Cerebellar cortex (tissue), 1 donor: ENCODE data around the gene PCDHGA5.
"Not testable (repeated sequence)": the region's sequence is repeated elsewhere in the genome, so short reads cannot be mapped to it uniquely, and the experiment has no call there.

ENCODE experiments used
- DNase-seq: peaks from one replicate; pipeline ENCODE4 v3.0.0-alpha.2; 2015; ENCODE audit warnings: low spot score

PCDHGA5 gene

DNA sequence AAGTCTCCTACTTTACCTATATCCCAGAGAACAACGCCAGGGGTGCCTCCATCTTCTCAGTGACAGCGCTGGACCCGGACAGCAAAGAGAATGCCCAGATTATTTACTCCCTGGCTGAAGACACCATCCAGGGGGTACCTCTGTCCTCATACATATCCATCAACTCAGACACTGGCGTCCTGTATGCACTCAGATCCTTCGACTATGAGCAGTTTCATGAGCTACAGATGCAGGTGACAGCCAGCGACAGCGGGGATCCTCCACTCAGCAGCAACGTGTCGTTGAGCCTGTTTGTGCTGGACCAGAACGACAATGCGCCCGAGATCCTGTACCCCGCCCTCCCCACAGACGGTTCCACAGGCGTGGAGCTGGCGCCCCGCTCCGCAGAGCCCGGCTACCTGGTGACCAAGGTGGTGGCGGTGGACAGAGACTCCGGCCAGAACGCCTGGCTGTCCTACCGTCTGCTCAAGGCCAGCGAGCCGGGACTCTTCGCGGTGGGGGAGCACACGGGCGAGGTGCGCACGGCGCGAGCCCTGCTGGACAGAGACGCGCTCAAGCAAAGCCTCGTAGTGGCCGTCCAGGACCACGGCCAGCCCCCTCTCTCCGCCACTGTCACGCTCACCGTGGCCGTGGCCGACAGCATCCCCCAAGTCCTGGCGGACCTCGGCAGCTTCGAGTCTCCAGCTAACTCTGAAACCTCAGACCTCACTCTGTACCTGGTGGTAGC lies 50.7 kb downstream of the PCDHGA5 start:
- not testable (repeated sequence) for DNase-seq

DNA sequence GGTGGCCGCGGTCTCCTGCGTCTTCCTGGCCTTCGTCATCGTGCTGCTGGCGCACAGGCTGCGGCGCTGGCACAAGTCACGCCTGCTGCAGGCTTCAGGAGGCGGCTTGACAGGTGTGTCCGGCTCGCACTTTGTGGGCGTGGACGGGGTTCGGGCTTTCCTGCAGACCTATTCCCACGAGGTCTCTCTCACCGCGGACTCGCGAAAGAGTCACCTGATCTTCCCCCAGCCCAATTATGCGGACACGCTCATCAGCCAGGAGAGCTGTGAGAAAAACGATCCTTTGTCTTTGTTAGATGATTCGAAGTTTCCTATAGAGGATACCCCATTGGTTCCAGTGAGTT lies 51.3 kb downstream of the PCDHGA5 start:
- DNase-seq: not testable (repeated sequence)
